BLaER1 (cell line): ENCODE data around the gene ALKBH4.

Experiments used
- H3K27ac ChIP-seq: shearing (Covaris generic); formaldehyde crosslinking; 2 replicates; pipeline ENCODE4 v1.8.1; 2022
- H3K27me3 ChIP-seq: shearing (Covaris generic); formaldehyde crosslinking; 2 replicates; pipeline ENCODE4 v1.8.1; 2022
- H3K36me3 ChIP-seq: shearing (Covaris generic); formaldehyde crosslinking; 2 replicates; pipeline ENCODE4 v1.8.1; 2022
- H3K4me1 ChIP-seq: shearing (Covaris generic); formaldehyde crosslinking; 2 replicates; pipeline ENCODE4 v1.8.1; 2022
- H3K4me2 ChIP-seq: shearing (Covaris generic); formaldehyde crosslinking; 2 replicates; pipeline ENCODE4 v1.8.1; 2022
- H3K4me3 ChIP-seq: shearing (Covaris generic); formaldehyde crosslinking; 2 replicates; pipeline ENCODE4 v1.8.1; 2022
- H3K9ac ChIP-seq: shearing (Covaris generic); formaldehyde crosslinking; 2 replicates; pipeline ENCODE4 v1.8.1; 2022
- H3K9me3 ChIP-seq: shearing (Covaris generic); formaldehyde crosslinking; 2 replicates; pipeline ENCODE4 v1.8.1; 2022
- H4K20me1 ChIP-seq: shearing (Covaris generic); formaldehyde crosslinking; 2 replicates; pipeline ENCODE4 v1.8.1; 2022
- Cebpa-rat ChIP-seq: shearing (Covaris generic); IDR thresholded peaks from 2 replicates; pipeline ENCODE4 v1.8.1; 2022

Gene ALKBH4

DNA sequence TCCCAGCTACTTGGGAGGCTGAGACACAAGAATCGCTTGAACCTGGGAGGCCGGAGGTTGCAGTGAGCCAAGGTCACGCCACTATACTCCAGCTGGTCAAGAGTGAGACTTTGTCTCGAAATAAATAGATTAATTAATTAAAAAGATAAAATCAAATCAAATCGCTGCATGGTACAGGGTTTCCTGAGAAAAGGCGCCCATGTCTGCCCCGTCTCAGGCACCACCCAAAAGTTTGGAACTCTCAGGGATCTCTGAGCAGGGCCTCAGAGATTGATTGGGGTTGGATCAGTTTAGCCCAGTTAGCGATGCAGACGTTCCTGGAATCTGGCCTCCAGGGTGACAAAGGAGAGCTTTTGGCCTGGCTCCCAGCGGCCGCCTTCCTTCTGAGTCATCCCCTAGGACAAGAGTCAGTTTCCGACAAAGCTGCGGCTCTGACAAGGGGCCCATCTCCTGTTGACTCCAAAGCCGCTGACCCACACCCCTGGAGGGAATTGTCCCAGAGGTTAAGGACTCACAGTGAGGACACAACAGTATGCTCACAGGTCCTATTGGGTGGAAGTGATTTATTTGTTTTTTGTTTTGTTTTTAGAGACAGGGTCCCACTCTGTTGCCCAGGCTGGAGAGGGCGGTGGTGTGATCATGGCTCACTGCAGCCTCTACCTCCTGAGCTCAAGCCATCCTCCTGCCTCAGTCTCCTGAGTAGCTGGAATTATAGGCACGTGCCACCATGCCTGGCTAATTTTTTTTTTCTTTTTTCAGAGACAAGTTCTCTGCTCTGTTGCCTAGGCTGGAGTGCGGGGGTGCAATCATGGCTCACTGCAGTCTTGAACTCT lies 24.5 kb downstream of the ALKBH4 start:
- Histone ChIP-seq H3K9ac (peak overlapping the region; percentile 76), H3K27ac (peak overlapping the region; percentile 97), H3K4me1 (peaks cover 94% of the 10 kb centered on the region), H3K4me2 (peak overlapping the region; percentile 79), H3K9me3 (no peaks in the 10 kb centered on the region), H4K20me1 (no peaks in the 10 kb centered on the region; the same call in 1 of the 2 replicates), H3K27me3 (no peaks in the 10 kb centered on the region), H3K36me3 (peaks cover 77% of the 10 kb centered on the region), H3K4me3 (peak overlapping the region; percentile 31; the same call in 1 of the 2 replicates)
- no peak for TF ChIP-seq Cebpa-rat

DNA sequence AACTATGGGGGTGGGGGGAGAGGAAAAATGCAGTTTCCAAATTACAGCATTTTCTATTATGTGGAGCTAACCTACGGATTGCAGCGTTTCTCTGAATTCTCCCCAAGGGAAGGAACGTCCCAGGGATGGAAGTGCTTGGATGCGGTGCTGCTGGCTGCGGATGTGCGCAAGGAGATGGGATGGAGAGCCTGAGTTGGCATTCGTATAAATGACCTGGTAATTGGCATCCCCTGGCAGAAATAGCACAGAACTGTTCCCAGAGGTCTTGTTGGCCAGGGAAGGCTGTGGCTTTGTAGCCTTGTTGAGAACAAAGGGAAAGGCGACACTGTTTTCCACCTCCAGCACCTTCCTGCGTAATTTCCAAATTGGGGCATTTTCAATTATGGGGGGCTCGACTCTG lies 28.5 kb downstream of the ALKBH4 start:
- 0 out of 2 replicates have a peak overlapping the region, but pooled peaks have one; percentile 24 for H3K9ac ChIP-seq
- H3K27ac ChIP-seq, result peak overlapping the region; percentile 98
- TF ChIP-seq Cebpa-rat, result no peak

DNA sequence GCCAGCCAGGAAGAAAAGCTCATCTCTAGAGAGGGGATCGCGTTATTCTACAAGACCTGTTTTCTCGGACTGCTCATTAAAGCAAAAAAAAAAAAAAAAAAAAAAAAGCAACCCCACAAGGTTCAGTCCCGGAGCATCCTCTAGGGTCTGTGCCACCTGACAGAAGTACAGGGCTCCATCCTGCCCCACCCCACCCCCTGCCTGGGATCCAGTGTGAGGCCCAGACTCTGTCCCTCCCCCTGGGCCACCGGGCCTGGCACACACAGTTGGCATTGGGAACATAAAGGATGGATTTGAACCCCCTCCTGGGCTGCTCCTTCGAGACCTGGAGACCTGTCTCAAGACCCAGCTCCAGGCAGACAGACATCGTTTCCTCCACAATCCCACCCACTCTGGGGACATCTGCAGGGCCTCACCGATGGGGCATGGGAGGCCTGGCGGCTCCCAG lies 30.6 kb downstream of the ALKBH4 start:
- peaks cover 82% of the 10 kb centered on the region for H3K4me1 ChIP-seq
- H3K9me3 ChIP-seq, result no peaks in the 10 kb centered on the region
- peak overlapping the region; percentile 96 for H3K4me2 ChIP-seq
- H3K4me3 ChIP-seq, result peak overlapping the region; percentile 97
- no peak for TF ChIP-seq Cebpa-rat
- H4K20me1 ChIP-seq, result no peaks in the 10 kb centered on the region; the same call in 1 of the 2 replicates
- H3K9ac ChIP-seq, result peak overlapping the region; percentile 95
- peak overlapping the region; percentile 98 for H3K27ac ChIP-seq
- H3K36me3 ChIP-seq, result peaks cover 34% of the 10 kb centered on the region
- H3K27me3 ChIP-seq, result no peaks in the 10 kb centered on the region

More for the DNA sequence above, 28.5 kb downstream of the ALKBH4 start:
- H3K27me3 ChIP-seq, result no peaks in the 10 kb centered on the region
- H3K4me2 ChIP-seq, result peak overlapping the region; percentile 96
- H3K9me3 ChIP-seq, result no peaks in the 10 kb centered on the region
- peaks cover 82% of the 10 kb centered on the region for H3K4me1 ChIP-seq
- H3K4me3 ChIP-seq, result peak overlapping the region; percentile 22; the same call in 1 of the 2 replicates
- no peaks in the 10 kb centered on the region; the same call in 1 of the 2 replicates for H4K20me1 ChIP-seq
- peaks cover 50% of the 10 kb centered on the region for H3K36me3 ChIP-seq

DNA sequence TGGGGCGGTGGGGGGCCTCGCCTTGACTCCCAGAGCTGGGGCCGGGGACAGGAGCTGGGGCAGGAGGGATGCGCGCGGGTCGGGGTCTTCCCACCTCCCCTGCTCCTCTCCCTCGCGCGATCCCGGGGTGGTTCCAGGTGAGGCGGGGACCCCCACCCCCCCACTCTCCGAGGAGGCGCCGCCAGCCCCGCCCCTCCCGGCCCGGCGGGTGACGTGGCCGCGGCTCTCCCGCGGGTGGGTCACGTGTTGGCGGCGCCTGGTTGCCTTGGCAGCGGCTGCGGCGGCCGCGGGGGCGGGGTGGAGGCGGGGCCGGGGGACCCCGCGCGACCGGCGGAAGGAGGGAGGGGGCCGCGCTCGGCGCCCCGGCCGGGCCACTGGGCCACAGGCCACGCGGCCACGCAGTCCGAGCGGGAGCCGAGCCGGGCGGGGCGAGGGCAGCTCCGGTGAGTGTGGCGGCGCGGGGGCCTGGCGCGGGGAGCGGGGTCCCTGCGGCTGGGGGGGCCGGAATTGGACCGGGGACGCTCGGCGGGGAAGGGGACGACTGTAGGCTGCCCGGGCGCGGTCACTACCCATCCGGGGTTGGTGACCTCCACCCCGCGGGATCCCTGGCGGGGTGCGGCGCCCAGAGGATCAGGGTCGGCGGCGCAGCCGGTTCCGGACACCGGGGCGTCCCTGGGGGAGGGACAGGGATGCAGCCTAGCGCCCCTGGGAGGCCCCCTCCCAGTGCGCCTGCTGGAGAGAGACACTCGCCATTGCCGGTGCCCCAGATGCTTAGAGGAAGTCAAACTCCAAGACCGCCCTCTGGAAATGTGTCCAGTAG lies 31.2 kb downstream of the ALKBH4 start, which contains the start of gene ORAI2:
ORAI2 (plus strand) TSS at position 357 of the 820 bp plus-strand sequence. CDS start 5,382 bp downstream, outside the sequence.
- peak within 1 kb of the TSS; percentile 97 for H3K4me3 ChIP-seq
- H3K9me3 ChIP-seq, result no peaks in the 10 kb centered on the region
- H4K20me1 ChIP-seq, result no peaks in the 10 kb centered on the region; the same call in 1 of the 2 replicates
- H3K9ac ChIP-seq, result peak within 1 kb of the TSS; percentile 95
- peak within 1 kb of the TSS; percentile 96 for H3K4me2 ChIP-seq
- TF ChIP-seq Cebpa-rat, result no peak
- peaks cover 32% of the 10 kb centered on the region for H3K36me3 ChIP-seq
- H3K4me1 ChIP-seq, result peaks cover 82% of the 10 kb centered on the region
- H3K27me3 ChIP-seq, result no peaks in the 10 kb centered on the region
- peak within 1 kb of the TSS; percentile 98 for H3K27ac ChIP-seq

DNA sequence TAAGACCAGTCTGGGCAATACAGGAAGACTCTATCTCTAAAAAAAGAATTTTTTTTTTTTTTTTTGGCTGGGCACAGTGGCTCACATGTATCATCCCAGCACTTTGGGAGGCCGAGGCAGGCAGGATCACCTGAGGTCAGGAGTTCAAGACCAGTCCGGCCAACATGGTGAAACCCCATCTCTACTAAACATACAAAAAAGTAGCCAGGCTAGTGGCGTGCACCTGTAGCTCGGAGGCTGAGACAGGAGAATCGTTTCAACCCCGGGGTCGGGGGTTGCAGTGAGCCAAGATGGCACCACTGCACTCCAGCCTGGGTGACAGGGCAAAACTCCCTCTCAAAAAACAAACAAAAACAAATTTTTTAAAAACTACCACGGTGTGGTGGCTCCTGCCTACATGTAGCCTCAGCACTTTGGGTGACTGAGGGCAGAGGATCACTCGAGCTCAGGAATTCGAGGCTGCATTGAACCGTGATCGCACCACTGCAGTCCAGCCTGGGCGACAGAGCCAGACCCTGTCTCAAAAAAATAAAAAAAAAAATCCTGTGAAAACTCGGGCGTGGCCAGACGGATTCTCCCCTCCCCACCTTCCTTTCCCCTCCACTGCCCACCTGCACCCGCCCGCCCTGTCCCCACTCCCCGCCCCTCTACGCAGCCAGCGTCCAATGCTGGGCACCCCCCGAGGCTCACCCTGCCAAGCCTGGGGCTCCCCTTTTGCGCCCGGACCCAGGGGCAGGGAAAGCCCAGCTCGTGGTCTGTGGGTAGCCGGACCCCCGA lies 32.0 kb downstream of the ALKBH4 start:
- peak overlapping the region; percentile 98 for H3K27ac ChIP-seq
- peak overlapping the region; percentile 97 for H3K4me3 ChIP-seq
- no peaks in the 10 kb centered on the region; the same call in 1 of the 2 replicates for H4K20me1 ChIP-seq
- no peaks in the 10 kb centered on the region for H3K9me3 ChIP-seq
- TF ChIP-seq Cebpa-rat, result no peak
- peaks cover 82% of the 10 kb centered on the region for H3K4me1 ChIP-seq
- H3K36me3 ChIP-seq, result peaks cover 25% of the 10 kb centered on the region
- H3K9ac ChIP-seq, result peak overlapping the region; percentile 95
- no peaks in the 10 kb centered on the region for H3K27me3 ChIP-seq
- H3K4me2 ChIP-seq, result peak overlapping the region; percentile 96

DNA sequence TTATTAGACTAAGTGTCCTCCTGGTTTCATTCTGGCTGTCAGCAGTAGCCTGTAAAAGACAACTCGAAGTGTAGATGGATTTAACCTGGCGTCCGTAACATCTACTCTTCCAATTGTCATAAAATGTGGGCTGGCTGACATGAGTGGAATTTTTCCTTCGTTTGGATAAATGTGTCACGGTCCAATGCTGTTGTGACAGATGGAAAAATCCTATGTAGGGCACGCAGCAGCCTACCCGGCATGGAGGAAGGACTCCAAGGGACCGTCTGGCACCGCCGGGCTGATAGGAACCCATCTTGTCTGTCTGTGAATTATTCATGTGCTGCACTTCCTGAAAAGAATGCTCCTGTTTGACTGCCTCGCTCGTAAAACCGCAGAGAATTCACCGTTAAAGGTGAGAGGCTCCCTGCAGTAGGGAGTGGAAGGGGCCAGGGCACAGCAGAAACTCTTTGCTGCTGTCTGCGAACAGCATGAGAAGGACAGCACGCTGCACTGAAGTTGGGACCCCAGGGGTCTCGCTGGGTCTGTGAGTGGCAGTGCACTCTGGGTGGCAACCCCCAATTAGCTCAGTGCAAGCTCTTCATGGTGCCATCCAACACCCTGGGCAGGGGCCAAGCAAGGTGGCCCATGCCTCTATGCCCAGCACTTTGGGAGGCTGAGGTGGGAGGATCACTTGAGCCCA lies 32.9 kb downstream of the ALKBH4 start:
- peaks cover 85% of the 10 kb centered on the region for H3K4me1 ChIP-seq
- H3K4me3 ChIP-seq, result peak overlapping the region; percentile 44
- peak overlapping the region; percentile 95 for H3K9ac ChIP-seq

DNA sequence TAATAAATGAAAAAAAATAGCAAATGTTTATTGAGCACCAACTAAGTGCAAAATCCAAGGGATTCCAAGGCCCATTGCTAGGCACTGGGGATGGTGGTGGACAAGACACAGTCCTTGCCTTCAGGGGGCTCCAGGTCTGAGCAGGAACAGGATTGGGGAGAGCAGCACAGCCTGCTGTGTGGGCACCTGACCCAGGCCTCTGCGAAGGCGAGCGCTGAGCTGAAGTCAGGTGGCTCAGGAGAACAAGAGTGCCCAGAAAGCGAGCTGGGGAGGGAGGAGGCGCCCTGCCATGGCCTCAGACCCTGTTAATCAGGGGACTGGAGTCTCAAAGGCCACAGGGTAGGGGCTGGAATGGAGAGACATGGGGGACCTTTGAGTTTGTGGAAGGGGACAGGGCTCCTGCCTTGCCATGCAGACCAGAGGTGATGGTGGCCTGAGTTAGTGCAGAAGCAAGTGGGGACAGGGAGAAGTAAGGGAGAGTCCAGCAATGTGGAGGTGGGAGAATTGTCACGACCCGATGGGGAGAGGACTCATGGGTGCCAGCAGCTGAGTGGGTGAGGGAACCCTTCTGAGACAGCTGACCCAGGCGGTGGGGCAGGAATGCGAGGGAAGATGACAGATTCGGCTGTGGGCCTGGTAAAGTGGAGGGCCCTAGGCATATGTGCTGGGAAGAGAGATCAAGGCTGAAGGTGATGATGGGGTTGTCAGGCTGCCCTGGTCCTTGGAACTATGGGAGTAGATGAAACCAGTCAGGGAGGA lies 35.3 kb downstream of the ALKBH4 start:
- peak overlapping the region; percentile 95 for H3K4me2 ChIP-seq
- TF ChIP-seq Cebpa-rat, result no peak
- no peaks in the 10 kb centered on the region for H3K27me3 ChIP-seq
- H3K4me1 ChIP-seq, result peaks cover 85% of the 10 kb centered on the region
- no peaks in the 10 kb centered on the region for H3K9me3 ChIP-seq
- no peak overlapping the region for H3K4me3 ChIP-seq
- H4K20me1 ChIP-seq, result no peaks in the 10 kb centered on the region
- H3K36me3 ChIP-seq, result peaks cover 13% of the 10 kb centered on the region; the same call in 1 of the 2 replicates
- peak overlapping the region; percentile 98 for H3K27ac ChIP-seq
- H3K9ac ChIP-seq, result no peak overlapping the region

More for the DNA sequence above, 32.9 kb downstream of the ALKBH4 start:
- Histone ChIP-seq H3K36me3 (peaks cover 16% of the 10 kb centered on the region), H4K20me1 (no peaks in the 10 kb centered on the region; the same call in 1 of the 2 replicates), H3K9me3 (no peaks in the 10 kb centered on the region), H3K27me3 (no peaks in the 10 kb centered on the region), H3K4me2 (peak overlapping the region; percentile 96), H3K27ac (peak overlapping the region; percentile 98)
- TF ChIP-seq Cebpa-rat, result no peak

DNA sequence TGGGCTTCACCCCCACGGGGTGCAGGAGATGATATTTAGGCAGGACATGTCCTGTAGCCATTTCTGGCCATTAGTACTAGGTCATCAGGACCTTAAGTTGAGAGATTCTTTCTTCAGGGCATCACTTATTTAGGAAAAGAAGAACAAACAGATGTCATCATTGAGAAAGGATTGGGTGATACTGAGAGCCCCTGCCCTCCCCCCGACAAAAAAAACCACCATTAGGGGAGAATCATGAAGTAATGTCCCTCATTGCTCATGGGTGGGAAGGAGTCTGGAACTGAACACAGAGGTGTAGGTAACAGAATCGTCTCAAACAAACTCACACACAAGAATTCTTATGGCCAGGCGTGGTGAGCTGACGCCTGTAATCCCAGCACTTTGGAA lies 37.7 kb downstream of the ALKBH4 start:
- peak overlapping the region; percentile 82 for H3K9ac ChIP-seq
- peaks cover 100% of the 10 kb centered on the region for H3K4me1 ChIP-seq
- no peaks in the 10 kb centered on the region for H3K9me3 ChIP-seq
- H3K4me2 ChIP-seq, result peak overlapping the region; percentile 95
- peaks cover 20% of the 10 kb centered on the region; the same call in 1 of the 2 replicates for H3K36me3 ChIP-seq
- H3K4me3 ChIP-seq, result peak overlapping the region; percentile 52
- H4K20me1 ChIP-seq, result no peaks in the 10 kb centered on the region
- H3K27ac ChIP-seq, result peak overlapping the region; percentile 98
- no peak for TF ChIP-seq Cebpa-rat
- H3K27me3 ChIP-seq, result no peaks in the 10 kb centered on the region
